Uterus (tissue), 4 donors: Measurements from ENCODE around the gene ZBTB7C. TPM values are rescaled to one million over a fixed set of nuclear protein-coding genes. Genes with fewer than 3 reads are reported as not detected.

Experiments used
- DNase-seq, 2 donors: peaks; one replicate each; pipeline ENCODE4 v3.0.0-alpha.2; 2019 to 2020
- H3K27ac ChIP-seq, 2 donors: fragments of 200-600 bp; sonication (generic); 1 replicate in 1 of 2; 2 replicates in 1 of 2; pipeline ENCODE4 v1.5.1; 2016 to 2018
- H3K27me3 ChIP-seq, 2 donors: fragments of 200-600 bp; sonication (generic); one replicate each; pipeline ENCODE4 v1.5.1; 2018 to 2019; ENCODE audit warnings: control low read depth in 1 of 2
- H3K36me3 ChIP-seq, 2 donors: fragments of 200-600 bp; sonication (generic); one replicate each; pipeline ENCODE4 v1.5.1; 2019; ENCODE audit warnings: control low read depth in 1 of 2
- H3K4me1 ChIP-seq, 2 donors: fragments of 200-600 bp; sonication (generic); one replicate each; pipeline ENCODE4 v1.5.1; 2018 to 2019; ENCODE audit warnings: control low read depth in 1 of 2
- H3K4me3 ChIP-seq, 2 donors: fragments of 200-600 bp; sonication (generic); 1 replicate in 1 of 2; 2 replicates in 1 of 2; pipeline ENCODE4 v1.5.1; 2018 to 2019; ENCODE audit warnings: mild to moderate bottlenecking in 1 of 2
- H3K9me3 ChIP-seq, 2 donors: fragments of 200-600 bp; sonication (generic); one replicate each; pipeline ENCODE4 v1.5.1; 2019; ENCODE audit warnings: control low read depth in 1 of 2
- CTCF ChIP-seq, 4 experiments: fragments of 200-600 bp in 2 of 4; fragments of 450-650 bp in 2 of 4; sonication (generic) in 2 of 4; IDR thresholded peaks; one replicate each; pipeline ENCODE4 v1.5.1; 2016 to 2019; ENCODE audit warnings: antibody characterized with exemption in 4 of 4, mild to moderate bottlenecking in 2 of 4, moderate library complexity in 1 of 4
- POLR2A ChIP-seq, 2 donors: fragments of 450-650 bp; IDR thresholded peaks; one replicate each; pipeline ENCODE4 v1.6.1; 2016; ENCODE audit warnings: antibody characterized with exemption in 2 of 2, mild to moderate bottlenecking in 1 of 2, moderate library complexity in 1 of 2
- intact Hi-C: fragments of 100-400 bp; cut with DNase I; formaldehyde crosslinking; loops from one replicate; pipeline ENCODE4 v1.15.1; 2023; ENCODE audit warnings: low total_unique reads
- total RNA-seq, 4 donors: library from RNA; depleted of rRNA in 3 of 4; stranded (reverse); fragments of >200 nt in 3 of 4; gene quantifications; one replicate each; pipeline versions ENCODE4 v1.1.0 to v1.2.4, GENCODE V29; 2014 to 2023
- donor health status: DM: yes; HTN: yes; CAD: no.

The ZBTB7C gene
- total RNA-seq, 4 donors from 2014 or later = 1.0 to 11.2 (median 7.9) TPM

DNA sequence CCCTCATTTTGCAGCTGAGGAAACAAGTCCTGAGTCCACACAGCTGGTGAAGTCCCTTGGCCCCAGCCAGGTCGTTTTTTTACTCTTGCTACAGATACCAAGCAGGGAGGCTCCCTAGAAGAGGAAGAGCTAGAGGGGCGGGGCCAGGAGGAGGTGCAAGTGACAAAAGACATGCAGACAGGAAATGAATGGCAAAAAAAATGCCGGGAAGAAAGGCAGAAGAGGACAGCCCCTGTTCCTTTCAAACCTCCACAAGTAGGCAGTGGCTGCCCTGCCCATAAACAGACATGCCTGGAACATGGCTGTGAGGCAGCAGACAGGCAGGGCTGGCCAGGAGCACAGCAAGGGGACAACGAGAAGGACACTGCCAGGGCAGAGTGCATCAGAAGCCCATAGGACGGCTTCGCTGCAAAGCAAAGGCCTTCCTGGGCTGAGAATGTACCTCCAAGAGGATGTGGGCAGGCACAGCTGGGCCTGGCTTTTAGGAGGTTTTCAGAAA lies 108.7 kb downstream of the ZBTB7C start:
- TF ChIP-seq CTCF (IDR thresholded peaks at IDR 0.05) = no peak
- TF ChIP-seq POLR2A (IDR thresholded peaks at IDR 0.05) = no peak
- Histone ChIP-seq H3K4me3 (no peak overlapping the region), H3K27me3 (no peaks in the 10 kb centered on the region), H3K36me3 (no peaks in the 10 kb centered on the region), H3K27ac (no peak overlapping the region), H3K9me3 (no peaks in the 10 kb centered on the region), H3K4me1 (no peaks in the 10 kb centered on the region)
- no peak for DNase-seq
- intact Hi-C loops = no loop called here

DNA sequence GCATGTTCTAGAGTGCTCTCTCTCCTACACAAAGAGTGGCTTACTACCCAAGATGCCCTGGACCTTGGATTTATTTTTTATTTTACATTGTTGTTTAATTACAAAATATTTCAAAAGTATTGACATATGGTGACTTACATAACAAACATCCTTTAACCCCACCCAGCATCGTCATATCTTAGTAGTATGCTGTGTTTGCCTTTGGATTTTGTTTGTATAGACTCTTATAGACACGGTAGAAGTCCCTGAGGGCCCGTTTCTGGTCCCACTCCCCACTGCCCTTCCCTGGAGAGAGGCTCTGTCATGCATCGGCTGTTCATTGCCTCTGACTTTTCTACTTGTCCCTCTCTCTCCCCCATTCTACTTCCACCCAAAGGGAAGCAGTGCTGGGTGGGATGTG lies 112.0 kb downstream of the ZBTB7C start:
- intact Hi-C loops = no loop called here
- no peaks in the 10 kb centered on the region for H3K27me3 ChIP-seq
- no peaks in the 10 kb centered on the region for H3K9me3 ChIP-seq
- no peak overlapping the region for H3K27ac ChIP-seq
- no peak for DNase-seq
- no peak overlapping the region for H3K4me3 ChIP-seq
- no peaks in the 10 kb centered on the region for H3K4me1 ChIP-seq
- no peaks in the 10 kb centered on the region for H3K36me3 ChIP-seq
- no peak for TF ChIP-seq CTCF (IDR thresholded peaks at IDR 0.05)
- TF ChIP-seq POLR2A (IDR thresholded peaks at IDR 0.05) = no peak

GRCh38 chr18:48296581-48296980 lies 112.6 kb downstream of the ZBTB7C start:
- DNase-seq = no peak
- intact Hi-C loops = no loop called here
- no peak overlapping the region for H3K4me3 ChIP-seq
- H3K9me3 ChIP-seq = no peaks in the 10 kb centered on the region
- no peaks in the 10 kb centered on the region for H3K4me1 ChIP-seq
- no peaks in the 10 kb centered on the region for H3K27me3 ChIP-seq
- TF ChIP-seq CTCF (IDR thresholded peaks at IDR 0.05) = no peak
- TF ChIP-seq POLR2A (IDR thresholded peaks at IDR 0.05) = no peak
- no peak overlapping the region for H3K27ac ChIP-seq
- no peaks in the 10 kb centered on the region for H3K36me3 ChIP-seq

DNA sequence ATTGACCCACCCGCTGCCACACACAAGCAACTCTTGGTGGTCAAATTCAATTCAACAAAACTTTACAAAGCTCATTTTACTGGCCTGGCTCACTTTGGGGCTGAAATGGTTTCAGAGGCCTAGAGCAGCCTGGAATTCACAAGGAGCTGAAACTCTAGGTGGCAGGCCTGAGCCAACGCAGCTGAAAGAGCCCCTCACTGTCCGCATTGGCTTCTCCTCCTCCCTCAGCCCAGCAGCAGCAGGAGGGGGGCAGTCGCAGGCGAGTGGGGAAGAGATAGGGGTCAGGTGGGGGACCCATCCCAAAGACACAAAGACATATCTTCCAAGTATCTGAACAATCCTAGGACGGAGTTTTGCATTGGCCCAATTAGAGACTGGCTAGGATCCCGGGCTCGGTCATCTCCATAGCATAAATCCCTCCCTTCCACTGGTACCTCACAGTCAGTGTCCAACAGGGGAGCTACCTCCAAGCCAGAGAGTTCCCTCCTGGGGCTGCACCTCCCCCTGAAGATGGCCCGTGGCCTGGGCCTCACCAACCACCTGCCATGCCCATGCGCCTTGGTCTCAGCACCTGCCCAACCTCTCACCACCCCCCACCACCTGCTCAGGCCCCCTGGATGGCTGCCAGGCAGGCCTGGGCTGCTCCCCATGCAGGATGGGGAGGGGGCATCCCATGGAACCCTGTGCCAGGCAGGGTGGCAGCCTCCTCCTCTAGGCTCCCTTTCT lies 113.4 kb downstream of the ZBTB7C start:
- TF ChIP-seq POLR2A (IDR thresholded peaks at IDR 0.05) = no peak
- no peak for TF ChIP-seq CTCF (IDR thresholded peaks at IDR 0.05)
- DNase-seq = no peak
- no peaks in the 10 kb centered on the region for H3K27me3 ChIP-seq
- H3K4me3 ChIP-seq = no peak overlapping the region
- H3K27ac ChIP-seq = no peak overlapping the region
- H3K4me1 ChIP-seq = no peaks in the 10 kb centered on the region
- H3K36me3 ChIP-seq = no peaks in the 10 kb centered on the region
- H3K9me3 ChIP-seq = no peaks in the 10 kb centered on the region
- intact Hi-C loops = no loop called here

- DNase-seq = no peak
- H3K36me3 ChIP-seq = no peaks in the 10 kb centered on the region
- no peaks in the 10 kb centered on the region for H3K4me1 ChIP-seq
- no peak for TF ChIP-seq CTCF (IDR thresholded peaks at IDR 0.05)
- no peak for TF ChIP-seq POLR2A (IDR thresholded peaks at IDR 0.05)
- H3K27me3 ChIP-seq = no peaks in the 10 kb centered on the region
- H3K4me3 ChIP-seq = no peak overlapping the region
- no peaks in the 10 kb centered on the region for H3K9me3 ChIP-seq
- H3K27ac ChIP-seq = no peak overlapping the region
- intact Hi-C loops = no loop called here
Measured at GRCh38 chr18:48294899-48295585, 114.1 kb downstream of the ZBTB7C start.
